ENCODE measurements around the gene CHMP1A.

DNA sequence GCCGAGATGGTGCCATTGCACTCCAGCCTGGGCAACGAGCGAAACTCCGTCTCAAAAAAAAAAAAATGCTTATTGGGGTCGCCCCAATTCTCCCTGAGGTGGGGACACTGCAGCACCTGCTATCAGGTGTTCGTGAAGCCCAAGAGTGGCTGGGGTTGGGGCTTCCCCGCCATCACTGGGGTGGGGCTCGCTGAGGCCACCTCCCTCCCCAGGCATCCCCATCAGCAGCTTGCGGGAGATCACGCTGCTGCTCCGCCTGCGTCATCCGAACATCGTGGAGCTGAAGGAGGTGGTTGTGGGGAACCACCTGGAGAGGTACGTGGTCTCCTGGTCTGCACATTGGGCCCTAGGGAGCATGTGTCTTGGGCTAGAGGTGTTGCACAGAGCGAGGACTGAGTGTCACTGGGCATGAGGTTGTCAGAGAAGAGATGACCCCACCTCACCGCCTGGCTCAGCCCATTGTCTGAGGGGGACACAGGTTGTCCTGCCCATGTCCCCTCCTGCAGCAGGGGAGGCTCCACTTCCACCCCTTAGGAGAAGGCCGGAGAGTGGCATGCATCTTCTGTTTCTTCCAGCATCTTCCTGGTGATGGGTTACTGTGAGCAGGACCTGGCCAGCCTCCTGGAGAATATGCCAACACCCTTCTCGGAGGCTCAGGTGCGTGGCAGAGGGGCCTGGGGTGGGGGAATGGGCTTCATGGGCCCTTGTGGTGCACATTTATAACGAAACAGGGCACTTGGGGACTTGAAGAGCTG, 33.9 kb upstream of the CHMP1A start:
- TF ChIP-seq, protein P1, sequence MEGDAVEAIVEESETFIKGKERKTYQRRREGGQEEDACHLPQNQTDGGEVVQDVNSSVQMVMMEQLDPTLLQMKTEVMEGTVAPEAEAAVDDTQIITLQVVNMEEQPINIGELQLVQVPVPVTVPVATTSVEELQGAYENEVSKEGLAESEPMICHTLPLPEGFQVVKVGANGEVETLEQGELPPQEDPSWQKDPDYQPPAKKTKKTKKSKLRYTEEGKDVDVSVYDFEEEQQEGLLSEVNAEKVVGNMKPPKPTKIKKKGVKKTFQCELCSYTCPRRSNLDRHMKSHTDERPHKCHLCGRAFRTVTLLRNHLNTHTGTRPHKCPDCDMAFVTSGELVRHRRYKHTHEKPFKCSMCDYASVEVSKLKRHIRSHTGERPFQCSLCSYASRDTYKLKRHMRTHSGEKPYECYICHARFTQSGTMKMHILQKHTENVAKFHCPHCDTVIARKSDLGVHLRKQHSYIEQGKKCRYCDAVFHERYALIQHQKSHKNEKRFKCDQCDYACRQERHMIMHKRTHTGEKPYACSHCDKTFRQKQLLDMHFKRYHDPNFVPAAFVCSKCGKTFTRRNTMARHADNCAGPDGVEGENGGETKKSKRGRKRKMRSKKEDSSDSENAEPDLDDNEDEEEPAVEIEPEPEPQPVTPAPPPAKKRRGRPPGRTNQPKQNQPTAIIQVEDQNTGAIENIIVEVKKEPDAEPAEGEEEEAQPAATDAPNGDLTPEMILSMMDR (IDR thresholded peaks at IDR 0.05), result no peak
- TF ChIP-seq POLR2A (IDR thresholded peaks at IDR 0.05) (no peak), EP300 (IDR thresholded peaks at IDR 0.05) (no peak)
